ENCODE results near the gene SLC26A9. TPM values are rescaled to one million over a fixed set of nuclear protein-coding genes. Genes with fewer than 3 reads are reported as not detected.

Gene SLC26A9
- total RNA-seq, 5 donors from 2014 or later (not counting 1 experiment from before 2014, with no cell fraction given) = 0.06 TPM; not detected in 4

DNA sequence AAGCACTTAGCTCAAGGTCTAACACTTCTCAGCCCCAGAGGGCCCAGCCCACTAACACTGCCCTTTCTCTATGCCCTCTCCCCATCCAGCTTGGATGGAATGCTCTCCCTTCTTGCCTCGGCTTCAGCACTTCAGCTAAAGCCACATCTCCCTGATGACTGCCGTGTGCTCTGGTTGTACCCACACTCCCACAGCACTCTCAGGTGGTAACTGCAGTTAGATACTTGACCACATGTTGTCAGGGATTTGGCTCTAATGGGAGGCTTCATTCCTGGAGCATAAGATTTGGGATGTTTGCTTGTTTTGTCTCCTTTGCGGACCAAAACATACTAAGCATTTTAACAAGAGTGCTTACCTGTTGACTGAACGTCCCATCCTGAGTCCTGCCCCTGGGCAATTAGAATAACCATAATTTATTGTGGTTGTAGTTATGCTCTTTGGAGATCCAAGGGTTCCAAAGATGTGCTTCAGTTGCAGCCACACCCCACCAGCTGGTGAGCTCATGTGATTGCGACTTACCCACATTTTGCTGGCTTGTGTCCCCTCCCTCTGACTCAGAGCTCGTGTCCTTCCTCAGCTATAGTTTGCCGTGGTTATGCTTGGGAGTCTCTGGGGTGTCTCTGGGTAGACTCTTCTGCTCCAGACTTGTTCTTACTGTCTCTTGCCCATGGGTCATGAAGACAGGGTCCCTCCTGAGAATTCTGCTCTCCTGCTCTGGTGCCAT lies 7.7 kb upstream of the SLC26A9 start:
- no peaks in the 10 kb centered on the region for H3K9me3 ChIP-seq
- Mint-ChIP-seq H3K27ac (no peak overlapping the region), H3K9me3 (no peaks in the 10 kb centered on the region), H3K36me3 (no peaks in the 10 kb centered on the region), H3K4me1 (no peaks in the 10 kb centered on the region), H3K4me3 (no peak overlapping the region), H3K27me3 (peaks cover 0 to 14% of the 10 kb centered on the region in 2 donors)
- POLR2A ChIA-PET = no interaction called here
- H3K4me3 ChIP-seq (ENCODE audit: control insufficient read depth in 1 of 2, extremely low read depth in 1 of 2, low read length in 1 of 2) = no peak overlapping the region
- no peaks in the 10 kb centered on the region for H3K4me1 ChIP-seq (ENCODE audit: control insufficient read depth in 1 of 2, extremely low read depth in 1 of 2, insufficient read depth in 2 of 2, low read length in 2 of 2)
- no peaks in the 10 kb centered on the region for H3K36me3 ChIP-seq (ENCODE audit: control insufficient read depth in 2 of 2, extremely low read depth in 1 of 2, insufficient read depth in 1 of 2, low read length in 1 of 2)
- no peak overlapping the region for H3K27ac ChIP-seq (ENCODE audit: low read length)
- CTCF ChIA-PET = interaction anchor here (0.9 to 1.4 kb wide), 2 partner anchors 26 to 33 kb away, joined by 3 read pairs; no protein-coding TSS in a partner anchor
- ATAC-seq (replicated peaks in 1 of 4) (no peak), DNase-seq (no peak)
- H3K27me3 ChIP-seq (replicated peaks in 1 of 2; ENCODE audit: control insufficient read depth in 2 of 2, extremely low read depth in 1 of 2, insufficient read depth in 2 of 2, low read length in 1 of 2) = peaks cover 0 to 22% of the 10 kb centered on the region in 2 experiments
- 84% methylated on average over 2 of the region's 7 CpGs for WGBS (ENCODE audit: insufficient coverage)

DNA sequence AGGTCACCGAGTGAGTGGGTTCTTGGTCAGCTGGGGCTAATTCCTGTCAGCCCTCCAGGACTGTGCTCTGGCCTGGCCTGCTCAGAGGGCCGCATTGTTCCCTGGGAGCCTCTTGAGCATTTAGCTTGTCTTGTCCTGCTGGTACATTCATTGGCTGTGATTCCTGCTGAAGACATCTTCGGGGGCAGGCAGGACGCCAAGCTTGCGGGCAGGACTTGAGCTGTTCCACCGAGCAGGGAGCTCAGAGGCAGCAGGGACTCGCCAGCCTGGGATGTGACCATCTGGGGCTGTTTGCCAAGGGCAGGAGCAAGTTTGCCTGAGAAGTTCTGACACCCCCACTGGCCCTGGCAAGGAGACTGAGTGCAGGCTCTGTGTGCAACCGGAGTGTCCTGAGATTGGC lies 7.0 kb upstream of the SLC26A9 start:
- H3K9me3 ChIP-seq = no peaks in the 10 kb centered on the region
- H3K36me3 ChIP-seq (ENCODE audit: control insufficient read depth in 2 of 2, extremely low read depth in 1 of 2, insufficient read depth in 1 of 2, low read length in 1 of 2) = no peaks in the 10 kb centered on the region
- Mint-ChIP-seq H3K4me1 (no peaks in the 10 kb centered on the region), H3K4me3 (no peak overlapping the region), H3K36me3 (no peaks in the 10 kb centered on the region), H3K9me3 (no peaks in the 10 kb centered on the region), H3K27ac (no peak overlapping the region), H3K27me3 (peaks cover 6 to 17% of the 10 kb centered on the region in 2 donors)
- no peak overlapping the region for H3K4me3 ChIP-seq (ENCODE audit: control insufficient read depth in 1 of 2, extremely low read depth in 1 of 2, low read length in 1 of 2)
- ATAC-seq (replicated peaks in 1 of 4) = no peak
- ChIA-PET POLR2A (no interaction called here), CTCF (interaction anchor here in 1 of 2 donors (0.9 kb wide), 1 partner anchor 33 kb away, joined by 3 read pairs; no protein-coding TSS in a partner anchor)
- no peak for DNase-seq
- no peak overlapping the region for H3K27ac ChIP-seq (ENCODE audit: low read length)
- H3K27me3 ChIP-seq (replicated peaks in 1 of 2; ENCODE audit: control insufficient read depth in 2 of 2, extremely low read depth in 1 of 2, insufficient read depth in 2 of 2, low read length in 1 of 2) = peaks cover 0 to 22% of the 10 kb centered on the region in 2 experiments
- H3K4me1 ChIP-seq (ENCODE audit: control insufficient read depth in 1 of 2, extremely low read depth in 1 of 2, insufficient read depth in 2 of 2, low read length in 2 of 2) = no peaks in the 10 kb centered on the region
- 73% methylated on average over 7 of the region's 8 CpGs for WGBS (ENCODE audit: insufficient coverage)

DNA sequence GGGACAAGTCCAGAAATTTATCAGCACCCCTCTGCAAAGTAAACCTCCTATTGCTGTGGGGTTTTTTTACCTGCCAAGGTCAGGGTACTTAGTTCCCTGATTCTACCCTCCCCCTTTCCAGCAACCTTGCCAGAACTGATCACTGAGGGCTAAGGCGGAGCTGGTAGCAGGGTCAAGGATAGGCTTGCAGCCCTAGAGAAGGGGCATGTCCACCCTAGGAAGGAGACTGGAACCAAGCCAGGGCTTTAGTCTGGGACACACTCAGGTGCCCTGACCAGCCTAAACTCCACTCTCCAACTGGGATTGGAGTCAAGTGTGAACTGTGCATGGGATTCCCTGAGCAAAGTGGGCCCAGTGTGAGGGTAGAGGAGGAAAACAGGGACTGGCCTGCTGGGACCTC lies 6.5 kb upstream of the SLC26A9 start:
- Histone ChIP-seq H3K27ac (ENCODE audit: low read length) (no peak overlapping the region), H3K4me1 (ENCODE audit: control insufficient read depth in 1 of 2, extremely low read depth in 1 of 2, insufficient read depth in 2 of 2, low read length in 2 of 2) (no peaks in the 10 kb centered on the region), H3K4me3 (ENCODE audit: control insufficient read depth in 1 of 2, extremely low read depth in 1 of 2, low read length in 1 of 2) (no peak overlapping the region), H3K27me3 (replicated peaks in 1 of 2; ENCODE audit: control insufficient read depth in 2 of 2, extremely low read depth in 1 of 2, insufficient read depth in 2 of 2, low read length in 1 of 2) (peaks cover 0 to 22% of the 10 kb centered on the region in 2 experiments), H3K36me3 (ENCODE audit: control insufficient read depth in 2 of 2, extremely low read depth in 1 of 2, insufficient read depth in 1 of 2, low read length in 1 of 2) (no peaks in the 10 kb centered on the region), H3K9me3 (no peaks in the 10 kb centered on the region)
- Mint-ChIP-seq H3K27me3 (peaks cover 8 to 18% of the 10 kb centered on the region in 2 donors), H3K36me3 (no peaks in the 10 kb centered on the region), H3K4me1 (no peaks in the 10 kb centered on the region), H3K27ac (no peak overlapping the region), H3K4me3 (no peak overlapping the region), H3K9me3 (no peaks in the 10 kb centered on the region)
- no CpG with 5 or more reads among the region's 1 CpG for WGBS (ENCODE audit: insufficient coverage)
- CTCF ChIA-PET = no interaction called here
- POLR2A ChIA-PET = no interaction called here
- ATAC-seq (replicated peaks in 1 of 4) (no peak), DNase-seq (no peak)

GRCh38 chr1:205948886-205949285 lies 5.6 kb upstream of the SLC26A9 start:
- no peaks in the 10 kb centered on the region for H3K9me3 Mint-ChIP-seq
- Histone ChIP-seq H3K4me1 (ENCODE audit: control insufficient read depth in 1 of 2, extremely low read depth in 1 of 2, insufficient read depth in 2 of 2, low read length in 2 of 2) (no peaks in the 10 kb centered on the region), H3K36me3 (ENCODE audit: control insufficient read depth in 2 of 2, extremely low read depth in 1 of 2, insufficient read depth in 1 of 2, low read length in 1 of 2) (no peaks in the 10 kb centered on the region), H3K4me3 (ENCODE audit: control insufficient read depth in 1 of 2, extremely low read depth in 1 of 2, low read length in 1 of 2) (no peak overlapping the region), H3K27ac (ENCODE audit: low read length) (no peak overlapping the region), H3K27me3 (replicated peaks in 1 of 2; ENCODE audit: control insufficient read depth in 2 of 2, extremely low read depth in 1 of 2, insufficient read depth in 2 of 2, low read length in 1 of 2) (peaks cover 0 to 24% of the 10 kb centered on the region in 2 experiments), H3K9me3 (no peaks in the 10 kb centered on the region)
- ChIA-PET POLR2A (no interaction called here), CTCF (interaction anchor here in 1 of 2 donors (0.6 kb wide), 1 partner anchor 962 kb away, joined by 3 read pairs; no protein-coding TSS in a partner anchor)
- no peak for ATAC-seq (replicated peaks in 1 of 4)
- H3K36me3 Mint-ChIP-seq = no peaks in the 10 kb centered on the region
- no peaks in the 10 kb centered on the region for H3K4me1 Mint-ChIP-seq
- no peak overlapping the region for H3K27ac Mint-ChIP-seq
- DNase-seq = no peak
- peaks cover 15 to 21% of the 10 kb centered on the region in 2 donors for H3K27me3 Mint-ChIP-seq
- WGBS (ENCODE audit: insufficient coverage) = 83% methylated on average over 1 of the region's 3 CpGs
- no peak overlapping the region for H3K4me3 Mint-ChIP-seq

GRCh38 chr1:205948039-205948438 lies 4.8 kb upstream of the SLC26A9 start:
- H3K27me3 ChIP-seq (replicated peaks in 1 of 2; ENCODE audit: control insufficient read depth in 2 of 2, extremely low read depth in 1 of 2, insufficient read depth in 2 of 2, low read length in 1 of 2) = peaks cover 0 to 31% of the 10 kb centered on the region in 2 experiments
- ATAC-seq (replicated peaks in 1 of 4) = no peak
- CTCF ChIA-PET = interaction anchor here in 1 of 2 donors (0.6 kb wide), 1 partner anchor 961 kb away, joined by 3 read pairs; no protein-coding TSS in a partner anchor
- peak in 1 of 35 experiments; percentile 8 for DNase-seq
- no peak overlapping the region for H3K4me3 ChIP-seq (ENCODE audit: control insufficient read depth in 1 of 2, extremely low read depth in 1 of 2, low read length in 1 of 2)
- H3K27me3 Mint-ChIP-seq = peaks cover 20 to 28% of the 10 kb centered on the region in 2 donors
- no peaks in the 10 kb centered on the region for H3K36me3 Mint-ChIP-seq
- no peaks in the 10 kb centered on the region for H3K4me1 Mint-ChIP-seq
- H3K9me3 Mint-ChIP-seq = no peaks in the 10 kb centered on the region
- no peak overlapping the region for H3K27ac ChIP-seq (ENCODE audit: low read length)
- H3K4me1 ChIP-seq (ENCODE audit: control insufficient read depth in 1 of 2, extremely low read depth in 1 of 2, insufficient read depth in 2 of 2, low read length in 2 of 2) = no peaks in the 10 kb centered on the region
- H3K4me3 Mint-ChIP-seq = no peak overlapping the region
- 78% methylated on average over 4 of the region's 4 CpGs for WGBS (ENCODE audit: insufficient coverage)
- H3K9me3 ChIP-seq = no peaks in the 10 kb centered on the region
- H3K36me3 ChIP-seq (ENCODE audit: control insufficient read depth in 2 of 2, extremely low read depth in 1 of 2, insufficient read depth in 1 of 2, low read length in 1 of 2) = no peaks in the 10 kb centered on the region
- POLR2A ChIA-PET = no interaction called here
- H3K27ac Mint-ChIP-seq = no peak overlapping the region

GRCh38 chr1:205947024-205947423 lies 3.8 kb upstream of the SLC26A9 start:
- no peak overlapping the region for H3K27ac ChIP-seq (ENCODE audit: low read length)
- DNase-seq = no peak
- H3K36me3 Mint-ChIP-seq = no peaks in the 10 kb centered on the region
- ChIA-PET CTCF (interaction anchor here in 1 of 2 donors (0.7 kb wide), 1 partner anchor 25 kb away, joined by 3 read pairs; no protein-coding TSS in a partner anchor), POLR2A (no interaction called here)
- peaks cover 0 to 40% of the 10 kb centered on the region in 2 experiments for H3K27me3 ChIP-seq (replicated peaks in 1 of 2; ENCODE audit: control insufficient read depth in 2 of 2, extremely low read depth in 1 of 2, insufficient read depth in 2 of 2, low read length in 1 of 2)
- H3K9me3 Mint-ChIP-seq = no peaks in the 10 kb centered on the region
- H3K27me3 Mint-ChIP-seq = peaks cover 27 to 38% of the 10 kb centered on the region in 2 donors
- H3K4me1 ChIP-seq (ENCODE audit: control insufficient read depth in 1 of 2, extremely low read depth in 1 of 2, insufficient read depth in 2 of 2, low read length in 2 of 2) = no peaks in the 10 kb centered on the region
- H3K9me3 ChIP-seq = no peaks in the 10 kb centered on the region
- H3K36me3 ChIP-seq (ENCODE audit: control insufficient read depth in 2 of 2, extremely low read depth in 1 of 2, insufficient read depth in 1 of 2, low read length in 1 of 2) = no peaks in the 10 kb centered on the region
- no CpG with 5 or more reads among the region's 4 CpGs for WGBS (ENCODE audit: insufficient coverage)
- ATAC-seq (replicated peaks in 1 of 4) = no peak
- no peak overlapping the region for H3K4me3 Mint-ChIP-seq
- H3K27ac Mint-ChIP-seq = no peak overlapping the region
- no peak overlapping the region for H3K4me3 ChIP-seq (ENCODE audit: control insufficient read depth in 1 of 2, extremely low read depth in 1 of 2, low read length in 1 of 2)
- no peaks in the 10 kb centered on the region for H3K4me1 Mint-ChIP-seq
